Endodermal cell (in vitro differentiated cells): ENCODE results near the gene CHCT1. TPM values are rescaled to one million over a fixed set of nuclear protein-coding genes. Genes with fewer than 3 reads are reported as not detected.
A peak's percentile ranks its signal among the peaks of the same experiment; 100 is the strongest.

ENCODE experiments used
- DNase-seq: peaks from one replicate; pipeline ENCODE4 v3.0.0-alpha.2; 2017
- H3K27ac ChIP-seq: 2 replicates; pipeline ENCODE4 v1.5.1; 2013; ENCODE audit warnings: mild to moderate bottlenecking, low read depth, low read length, moderate library complexity
- H3K27me3 ChIP-seq: 2 replicates; pipeline ENCODE4 v1.6.1; 2013; ENCODE audit warnings: mild to moderate bottlenecking, low read length, moderate library complexity; ENCODE audit not compliant: insufficient read depth, control insufficient read depth, poor library complexity, severe bottlenecking
- H3K36me3 ChIP-seq: 2 replicates; pipeline ENCODE4 v1.7.0; 2013; ENCODE audit warnings: mild to moderate bottlenecking, low read length, moderate library complexity; ENCODE audit not compliant: control insufficient read depth, insufficient read depth
- H3K4me1 ChIP-seq: one replicate; pipeline ENCODE4 v1.7.0; 2013; ENCODE audit warnings: low read length; ENCODE audit not compliant: control insufficient read depth, insufficient read depth
- H3K4me3 ChIP-seq: 2 replicates; pipeline ENCODE4 v1.5.1; 2013; ENCODE audit warnings: mild to moderate bottlenecking, low read length, moderate library complexity
- H3K9ac ChIP-seq: 2 replicates; pipeline ENCODE4 v1.6.1; 2013; ENCODE audit warnings: mild to moderate bottlenecking, low read length, moderate library complexity; ENCODE audit not compliant: poor library complexity, severe bottlenecking; ENCODE audit errors: extremely low read depth
- H3K9me3 ChIP-seq: 2 replicates; pipeline ENCODE4 v1.6.1; 2013; ENCODE audit warnings: mild to moderate bottlenecking, low read length, moderate library complexity; ENCODE audit not compliant: control insufficient read depth
- H3K27ac Mint-ChIP-seq: 2 replicates; pipeline ENCODE4 v1.8.0; 2020; ENCODE audit warnings: mixed read lengths
- H3K27me3 Mint-ChIP-seq: 2 replicates; pipeline ENCODE4 v1.8.0; 2021; ENCODE audit warnings: mild to moderate bottlenecking, mixed read lengths; ENCODE audit not compliant: insufficient read depth
- H3K36me3 Mint-ChIP-seq: 2 replicates; pipeline ENCODE4 v1.8.0; 2020; ENCODE audit warnings: low read depth, mixed read lengths
- H3K4me1 Mint-ChIP-seq: 2 replicates; pipeline ENCODE4 v1.8.0; 2020; ENCODE audit warnings: mixed read lengths
- H3K4me3 Mint-ChIP-seq: 2 replicates; pipeline ENCODE4 v1.8.0; 2020; ENCODE audit warnings: mild to moderate bottlenecking, moderate library complexity, mixed read lengths
- H3K9me3 Mint-ChIP-seq: 2 replicates; pipeline ENCODE4 v1.8.0; 2020; ENCODE audit warnings: mild to moderate bottlenecking, mixed read lengths
- CTCF ChIP-seq: fragments of 200-600 bp; sonication (generic); conservative IDR thresholded peaks from 2 replicates; pipeline ENCODE4 v1.5.0; 2021; ENCODE audit warnings: antibody characterized with exemption, mild to moderate bottlenecking
- WGBS, 2 experiments: methylation state at CpG; one replicate each; pipeline versions ENCODE4 v1.1.5 to v1.1.7; 2013; ENCODE audit warnings: missing lambda C conversion rate in 2 of 2, mixed read lengths in 1 of 2; ENCODE audit not compliant: insufficient coverage in 1 of 2, insufficient read length in 1 of 2; 5-methylcytosine and 5-hydroxymethylcytosine counted together
- total RNA-seq, 2 donors: library from RNA; stranded (reverse); fragmentation: NEBNext Ultra II Directional in 1 of 2; extraction: Animal tissue kit (Norgen Biotek cat#: 25700) in 1 of 2; gene quantifications; 2 replicates in 1 of 2; 3 replicates in 1 of 2; pipeline ENCODE4 v1.2.1, GENCODE V29; 2021

Gene CHCT1
- total RNA-seq, 2 donors from 2014 or later: not detected

- H3K4me1 Mint-ChIP-seq: no peaks in the 10 kb centered on the region
- peak; percentile 91 for DNase-seq
Observed at GRCh38 chr17:60435244-60436167, 13.2 kb downstream of the CHCT1 start.

GRCh38 chr17:60436676-60437075 lies 14.4 kb downstream of the CHCT1 start:
- H3K4me1 ChIP-seq: no peaks in the 10 kb centered on the region
- no peaks in the 10 kb centered on the region for H3K27me3 Mint-ChIP-seq
- no peak overlapping the region for H3K4me3 Mint-ChIP-seq
- no peaks in the 10 kb centered on the region for H3K4me1 Mint-ChIP-seq
- peaks cover 25% of the 10 kb centered on the region for H3K9me3 Mint-ChIP-seq
- 84 to 91% methylated on average over 4 to 5 of the region's 5 CpGs for WGBS, 2 experiments
- no peak overlapping the region for H3K27ac Mint-ChIP-seq
- peak; percentile 27 for DNase-seq
- H3K27me3 ChIP-seq: no peaks in the 10 kb centered on the region
- H3K9me3 ChIP-seq: peaks cover 12% of the 10 kb centered on the region
- no peak overlapping the region for H3K4me3 ChIP-seq
- H3K27ac ChIP-seq: no peak overlapping the region
- H3K36me3 ChIP-seq: no peaks in the 10 kb centered on the region
- peaks cover 2% of the 10 kb centered on the region for H3K36me3 Mint-ChIP-seq
- H3K9ac ChIP-seq: no peak overlapping the region
- TF ChIP-seq CTCF: no peak

More at GRCh38 chr17:60435244-60436167, 13.2 kb downstream of the CHCT1 start:
- peak; percentile 94 for TF ChIP-seq CTCF
- H3K27ac Mint-ChIP-seq: peak overlapping the region; percentile 31
- peaks cover 25% of the 10 kb centered on the region for H3K9me3 Mint-ChIP-seq
- no peak overlapping the region for H3K4me3 Mint-ChIP-seq
- Histone ChIP-seq H3K4me1 (no peaks in the 10 kb centered on the region), H3K27ac (no peak overlapping the region), H3K4me3 (no peak overlapping the region), H3K36me3 (no peaks in the 10 kb centered on the region), H3K9me3 (peaks cover 12% of the 10 kb centered on the region), H3K9ac (no peak overlapping the region), H3K27me3 (no peaks in the 10 kb centered on the region)
- peaks cover 2% of the 10 kb centered on the region for H3K36me3 Mint-ChIP-seq
- H3K27me3 Mint-ChIP-seq: no peaks in the 10 kb centered on the region
- 82 to 87% methylated on average over 26 to 28 of the region's 28 CpGs for WGBS, 2 experiments

GRCh38 chr17:60439501-60439900 lies 17.2 kb downstream of the CHCT1 start:
- Histone ChIP-seq H3K36me3 (no peaks in the 10 kb centered on the region), H3K27me3 (no peaks in the 10 kb centered on the region), H3K4me3 (no peak overlapping the region), H3K9me3 (no peaks in the 10 kb centered on the region), H3K9ac (no peak overlapping the region), H3K4me1 (no peaks in the 10 kb centered on the region), H3K27ac (no peak overlapping the region)
- no peak overlapping the region for H3K27ac Mint-ChIP-seq
- H3K9me3 Mint-ChIP-seq: peaks cover 5% of the 10 kb centered on the region
- DNase-seq: no peak
- WGBS, 2 experiments: 87 to 92% methylated on average over 2 of the region's 2 CpGs
- H3K4me1 Mint-ChIP-seq: no peaks in the 10 kb centered on the region
- no peak for TF ChIP-seq CTCF
- no peak overlapping the region for H3K4me3 Mint-ChIP-seq
- H3K27me3 Mint-ChIP-seq: no peaks in the 10 kb centered on the region
- H3K36me3 Mint-ChIP-seq: no peaks in the 10 kb centered on the region
